ENCODE data around the gene GNG7.

DNA sequence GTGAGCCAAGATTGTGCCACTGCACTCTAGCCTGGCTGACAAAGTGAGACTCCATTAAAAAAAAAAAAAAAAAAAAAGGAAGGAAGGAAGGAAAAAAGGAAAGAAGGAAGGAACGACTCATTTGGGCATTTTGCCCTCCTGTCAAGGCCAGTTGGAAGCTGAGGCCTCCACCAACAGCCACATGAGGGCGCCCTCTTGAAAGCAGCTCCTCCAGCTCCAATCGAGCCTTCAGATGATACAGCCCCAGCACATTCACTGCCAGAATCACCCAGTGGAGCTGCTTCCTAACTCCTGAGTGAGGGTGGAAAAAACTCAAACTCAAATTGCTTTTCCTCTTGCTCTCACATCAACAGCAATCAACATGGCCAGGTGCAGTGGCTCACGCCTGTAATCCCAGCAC lies 40.9 kb downstream of the GNG7 start:
- no peak for TF ChIP-seq CTCF (IDR thresholded peaks at IDR 0.05)
- no peak for TF ChIP-seq EP300 (IDR thresholded peaks at IDR 0.05)
- no peak for TF ChIP-seq POLR2AphosphoS5 (IDR thresholded peaks at IDR 0.05)
